ENCODE results near the gene SWAP70. TPM values are rescaled to one million over a fixed set of nuclear protein-coding genes. Genes with fewer than 3 reads are reported as not detected.

The SWAP70 gene
- total and polyA plus RNA-seq, 2 of the 13 experiments (the other 11 are each of a cell fraction or from before 2014, with no cell fraction given): 4.6 to 8.7 TPM

DNA sequence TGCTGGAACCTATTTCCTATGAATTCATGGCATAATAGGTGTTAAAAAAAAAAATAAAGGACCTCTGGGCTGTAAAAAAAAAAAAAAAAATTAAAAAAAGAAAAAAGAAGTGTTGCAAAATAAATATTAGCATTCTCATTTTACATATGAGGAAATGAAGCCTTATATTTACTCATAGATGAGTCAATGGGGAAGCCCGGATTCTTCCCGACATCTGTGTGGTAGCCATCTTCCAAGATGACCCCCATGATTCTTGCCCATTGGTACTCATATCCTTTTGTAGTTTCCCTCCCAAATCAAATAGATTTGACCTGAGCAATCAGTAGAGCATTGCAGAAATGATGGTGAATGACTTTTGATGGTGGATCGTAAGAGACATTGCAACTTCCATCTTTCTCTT lies 3.0 kb upstream of the SWAP70 start (continued):
- TF ChIP-seq HBP1 (CRISPR knock-in tag; IDR thresholded peaks at IDR 0.05; ENCODE audit: low read depth) (no peak), TAF15 (IDR thresholded peaks at IDR 0.05; ENCODE audit: low read depth, low read length, poor library complexity, severe bottlenecking) (no peak), SAP130 (CRISPR knock-in tag; IDR thresholded peaks at IDR 0.05; ENCODE audit: low read depth) (no peak)
- TF ChIP-seq, protein P1, sequence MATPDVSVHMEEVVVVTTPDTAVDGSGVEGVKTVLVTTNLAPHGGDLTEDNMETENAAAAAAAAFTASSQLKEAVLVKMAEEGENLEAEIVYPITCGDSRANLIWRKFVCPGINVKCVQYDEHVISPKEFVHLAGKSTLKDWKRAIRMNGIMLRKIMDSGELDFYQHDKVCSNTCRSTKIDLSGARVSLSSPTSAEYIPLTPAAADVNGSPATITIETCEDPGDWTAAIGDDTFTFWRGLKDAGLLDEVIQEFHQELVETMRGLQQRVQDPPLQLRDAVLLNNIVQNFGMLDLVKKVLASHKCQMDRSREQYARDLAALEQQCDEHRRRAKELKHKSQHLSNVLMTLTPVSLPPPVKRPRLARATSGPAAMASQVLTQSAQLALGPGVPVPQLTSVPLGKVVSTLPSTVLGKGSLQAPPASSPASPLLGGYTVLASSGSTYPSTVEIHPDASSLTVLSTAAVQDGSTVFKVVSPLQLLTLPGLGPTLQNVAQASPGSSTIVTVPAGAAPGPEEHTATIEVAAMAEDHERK (CRISPR knock-in tag; IDR thresholded peaks at IDR 0.05; ENCODE audit: low read depth): no peak

GRCh38 chr11:9662273-9662672 lies 1.6 kb upstream of the SWAP70 start:
- ATAC-seq (no peak), FAIRE-seq (no peak), DNase-seq (ENCODE audit: low spot score) (no peak)
- H3K9ac ChIP-seq (ENCODE audit: insufficient read depth, low read depth, low read length): no peak overlapping the region
- intact Hi-C loops (cut with micrococcal nuclease; ENCODE audit: unreplicated experiment): loop anchor here (5.0 kb wide), 1 partner anchor 50 kb away; no protein-coding TSS in a partner anchor
- H3K79me2 ChIP-seq (ENCODE audit: insufficient read depth, low read length): peaks cover 16% of the 10 kb centered on the region
- peaks cover 0 to 3% of the 10 kb centered on the region in 2 experiments; a peak in 1 of 5 replicates for H3K27me3 ChIP-seq (ENCODE audit: control insufficient read depth in 1 of 2, insufficient read depth in 2 of 2, low read length in 2 of 2)
- no peaks in the 10 kb centered on the region for H4K20me1 ChIP-seq (ENCODE audit: insufficient read depth, low read length)
- no peaks in the 10 kb centered on the region for H3K9me3 ChIP-seq (ENCODE audit: low read length)
- CTCF ChIA-PET (ENCODE audit: low intra/inter-chr PET ratio, low total read pairs): no interaction called here
- no peak overlapping the region for H3K27ac ChIP-seq (ENCODE audit: extremely low read length, insufficient read depth, low read length)
- WGBS (ENCODE audit: low lambda C conversion rate): 63% methylated on average over 3 of the region's 3 CpGs
- BruUV-seq (replicated peaks): no TSS peak
- H3K4me2 ChIP-seq (ENCODE audit: low read depth, low read length): no peak overlapping the region
- peaks cover 35% of the 10 kb centered on the region for H3K4me1 ChIP-seq (ENCODE audit: insufficient read depth, low read length)
- no peak overlapping the region for H2AFZ ChIP-seq (ENCODE audit: low read length)
- H3K4me3 ChIP-seq (replicated peaks in 1 of 3; ENCODE audit: insufficient read depth in 1 of 3, low read depth in 2 of 3, low read length in 3 of 3): no peak overlapping the region
- POLR2A ChIA-PET: no interaction called here
- TF ChIP-seq MTF1 (CRISPR knock-in tag; IDR thresholded peaks at IDR 0.05) (no peak), MAFF (IDR thresholded peaks at IDR 0.05; ENCODE audit: low read depth, low read length) (0 out of 2 replicates have a peak, but pooled peaks have one; percentile 26), ZNF781 (CRISPR knock-in tag; IDR thresholded peaks at IDR 0.05; ENCODE audit: borderline replicate concordance, not compliant biosample characterization) (no peak), MAFK (conservative IDR thresholded peaks at IDR 0.05 in 1 of 2, IDR thresholded peaks at IDR 0.05 in 1 of 2; ENCODE audit: low read length in 2 of 2) (0 out of 4 replicates have a peak, but pooled peaks have one; percentile 6 to 14), NFIC (IDR thresholded peaks at IDR 0.05; ENCODE audit: low read length) (no peak), CEBPB (IDR thresholded peaks at IDR 0.05; ENCODE audit: borderline replicate concordance, low read depth, low read length) (no peak)
- H3K36me3 ChIP-seq (replicated peaks in 1 of 2; ENCODE audit: control insufficient read depth in 1 of 2, insufficient read depth in 2 of 2, low read length in 2 of 2): no peaks in the 10 kb centered on the region
- in situ Hi-C loops (cut with HindIII; ENCODE audit: extremely low pct_ligation_motif_present, low pct_unique_long_range_greater_than_20kb): no loop called here
